Activated CD8-positive, alpha-beta memory T cell treated with anti-CD3 and anti-CD28 coated beads, Interleukin-2, amount 50 U/mL, for 1 hour (primary cell): ENCODE results near the gene TRPC4AP.

Experiments
- DNase-seq: peaks from one replicate; pipeline ENCODE4 v3.0.0-alpha.2; 2020; ENCODE audit errors: extremely low read depth

Gene TRPC4AP

DNA sequence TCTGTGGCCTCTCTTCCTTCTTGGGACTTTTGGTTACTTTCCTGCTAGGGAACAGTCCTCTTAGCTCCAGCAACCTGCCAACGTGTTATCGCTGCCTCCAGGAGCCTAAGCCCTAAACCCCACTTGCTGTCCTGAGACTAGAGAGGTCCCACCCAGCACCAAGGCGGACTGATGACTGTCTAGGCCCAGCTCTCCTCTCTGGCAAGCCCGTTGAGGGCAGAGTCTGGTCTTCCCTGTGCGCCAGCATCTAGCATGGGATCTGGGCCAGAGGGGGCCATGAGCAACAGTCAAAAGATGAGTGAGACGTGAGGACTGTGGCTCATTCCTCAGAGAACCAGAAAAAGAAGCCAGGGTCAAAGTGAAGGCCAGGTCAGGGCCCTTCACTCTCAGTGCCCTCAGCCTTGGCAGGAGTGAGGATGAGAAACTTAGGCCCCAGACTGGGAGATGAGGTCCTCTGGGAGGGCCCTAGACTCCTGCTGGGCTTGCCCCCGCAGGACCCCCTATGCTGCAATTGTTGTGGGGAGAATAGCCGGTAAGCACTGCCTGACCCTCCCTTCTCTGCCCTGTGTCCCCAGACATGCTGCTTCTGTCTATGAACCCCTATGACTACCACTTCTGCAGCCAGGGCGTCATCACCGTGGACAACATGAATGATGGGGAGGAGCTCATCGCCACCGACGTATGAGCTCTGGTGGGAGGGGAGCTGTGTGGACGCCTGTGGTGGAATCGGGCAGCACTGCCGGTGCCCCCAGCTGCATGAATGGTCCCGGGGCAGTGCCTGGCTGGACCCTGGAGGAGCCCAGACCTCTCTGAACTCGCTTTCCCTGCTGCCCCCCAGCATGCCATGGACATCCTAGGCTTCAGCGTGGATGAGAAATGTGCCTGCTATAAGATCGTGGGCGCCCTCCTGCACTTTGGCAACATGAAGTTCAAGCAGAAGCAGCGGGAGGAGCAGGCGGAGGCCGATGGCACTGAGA, 106.0 kb downstream of the TRPC4AP start:
- no peak for DNase-seq

- no peak for DNase-seq
These were observed 106.9 kb downstream of the TRPC4AP start for GRCh38 chr20:34985461-34986310.

GRCh38 chr20:34984756-34985261, 107.8 kb downstream of the TRPC4AP start:
- DNase-seq = no peak

GRCh38 chr20:34983995-34984735, 108.4 kb downstream of the TRPC4AP start:
- DNase-seq = no peak

- DNase-seq = no peak
These were observed 109.4 kb downstream of the TRPC4AP start for GRCh38 chr20:34983089-34983820.

DNA sequence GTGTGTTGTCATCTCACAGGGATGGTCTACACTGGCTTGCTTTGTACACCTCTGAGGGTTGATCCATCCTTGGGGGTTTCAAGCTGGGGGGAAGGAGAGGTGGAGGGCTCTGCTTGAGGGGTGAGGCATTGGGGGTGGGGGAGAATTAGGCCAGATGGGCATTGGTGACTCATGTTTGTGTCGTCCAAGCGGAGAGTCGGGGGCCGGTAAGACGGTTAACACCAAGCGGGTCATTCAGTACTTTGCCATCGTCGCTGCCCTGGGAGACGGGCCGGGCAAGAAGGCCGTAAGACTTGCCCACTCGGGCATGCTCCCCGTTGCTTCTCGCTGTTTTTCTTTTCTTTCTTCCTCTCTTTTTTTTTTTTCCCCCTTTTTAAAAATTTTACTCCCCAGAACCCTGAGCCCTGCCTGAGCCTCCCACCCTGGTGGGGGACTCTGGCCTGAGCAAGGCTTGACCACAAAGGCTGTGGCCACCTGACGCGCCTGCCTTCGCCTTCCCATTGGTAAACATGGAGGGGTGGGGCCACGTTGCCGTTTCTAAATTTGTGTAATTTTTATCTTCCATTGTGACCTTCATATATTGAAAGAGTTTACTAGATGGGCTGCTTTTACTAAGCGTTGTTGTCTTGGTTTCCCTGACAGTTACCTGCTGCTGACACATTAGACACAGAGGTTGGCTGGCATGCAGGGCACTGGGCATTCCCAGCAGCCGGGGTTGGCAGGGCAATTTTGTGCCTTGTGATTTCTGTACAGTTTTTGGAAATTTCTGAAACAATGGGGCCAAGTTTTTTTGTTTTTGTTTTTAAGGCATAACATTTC, 110.1 kb downstream of the TRPC4AP start:
- DNase-seq = no peak

GRCh38 chr20:34980543-34981233, 111.9 kb downstream of the TRPC4AP start:
- DNase-seq = no peak

- no peak for DNase-seq
These were observed 113.0 kb downstream of the TRPC4AP start for GRCh38 chr20:34979366-34980153.

GRCh38 chr20:34978092-34978744, 114.4 kb downstream of the TRPC4AP start:
- no peak for DNase-seq

GRCh38 chr20:34977365-34978091, 115.1 kb downstream of the TRPC4AP start:
- DNase-seq = no peak

- DNase-seq = no peak
These were observed 116.3 kb downstream of the TRPC4AP start for GRCh38 chr20:34976286-34976685.

- no peak for DNase-seq
These were observed 118.4 kb downstream of the TRPC4AP start for GRCh38 chr20:34974246-34974645.

DNA sequence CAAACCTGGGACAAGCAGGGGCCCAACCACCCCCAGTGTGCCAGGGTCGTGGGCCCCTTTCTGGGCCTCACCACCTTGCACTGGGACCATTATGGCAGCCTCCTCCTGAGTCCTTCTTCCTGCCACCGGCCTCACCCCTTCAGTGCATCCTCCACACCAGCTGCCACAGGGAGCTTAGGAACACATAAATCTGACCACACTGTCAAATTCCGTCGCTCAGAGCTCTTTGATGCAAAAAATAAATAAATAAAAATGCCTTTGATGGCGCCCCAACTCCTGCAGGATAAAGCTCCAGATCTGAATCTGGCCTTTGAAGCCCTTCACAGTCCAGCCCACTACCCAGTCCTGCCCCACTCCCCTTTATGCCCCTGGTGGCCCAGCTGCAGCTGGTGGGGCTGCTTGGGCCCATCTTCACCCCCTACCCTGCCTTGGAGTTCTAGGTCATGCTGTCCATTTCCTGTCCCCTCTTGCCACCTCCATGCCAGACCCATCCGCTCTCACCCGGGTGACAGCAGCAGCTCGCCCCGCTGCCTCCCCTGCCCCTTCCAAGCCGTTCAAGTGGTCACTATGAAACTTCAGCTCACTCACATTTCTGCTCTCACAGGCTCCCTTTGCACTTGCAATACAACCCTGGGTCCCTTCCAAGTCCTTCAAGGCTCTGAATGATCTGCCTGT, 120.9 kb downstream of the TRPC4AP start:
- no peak for DNase-seq

DNA sequence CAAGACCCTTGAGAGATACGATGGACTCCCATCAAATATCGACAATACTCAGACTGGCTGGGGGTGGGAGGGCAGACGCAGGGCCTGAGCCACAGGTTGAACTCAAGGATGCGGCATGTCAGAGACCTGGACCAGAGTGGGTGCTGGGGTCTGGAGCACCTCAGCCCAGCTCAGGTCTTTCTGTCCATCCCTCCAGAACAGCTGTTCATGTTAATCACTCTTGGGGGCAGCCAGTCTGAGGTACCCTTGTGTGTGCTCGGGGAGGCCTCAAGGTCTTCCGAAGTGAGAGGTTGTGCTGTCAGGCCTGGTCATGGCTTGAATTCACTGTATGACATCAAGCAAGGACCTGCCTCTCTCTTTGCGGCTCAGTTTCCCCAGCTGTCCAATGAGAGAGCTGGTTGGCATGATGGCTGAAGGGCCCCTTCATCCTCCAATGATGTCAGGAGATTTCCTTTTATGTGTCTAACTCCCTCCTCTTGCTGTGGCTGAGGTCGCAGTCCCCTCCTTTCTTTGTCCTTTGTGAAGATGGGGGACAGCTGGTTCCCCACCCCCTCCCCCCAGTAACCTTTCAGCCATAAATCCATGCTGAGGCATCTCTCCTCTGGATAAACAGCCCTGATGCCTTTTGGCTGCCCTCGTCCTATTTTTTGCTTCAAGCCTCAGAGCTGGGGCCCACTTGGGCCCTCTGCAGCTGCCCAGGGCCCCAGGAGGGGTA, 121.6 kb downstream of the TRPC4AP start:
- DNase-seq = no peak

DNA sequence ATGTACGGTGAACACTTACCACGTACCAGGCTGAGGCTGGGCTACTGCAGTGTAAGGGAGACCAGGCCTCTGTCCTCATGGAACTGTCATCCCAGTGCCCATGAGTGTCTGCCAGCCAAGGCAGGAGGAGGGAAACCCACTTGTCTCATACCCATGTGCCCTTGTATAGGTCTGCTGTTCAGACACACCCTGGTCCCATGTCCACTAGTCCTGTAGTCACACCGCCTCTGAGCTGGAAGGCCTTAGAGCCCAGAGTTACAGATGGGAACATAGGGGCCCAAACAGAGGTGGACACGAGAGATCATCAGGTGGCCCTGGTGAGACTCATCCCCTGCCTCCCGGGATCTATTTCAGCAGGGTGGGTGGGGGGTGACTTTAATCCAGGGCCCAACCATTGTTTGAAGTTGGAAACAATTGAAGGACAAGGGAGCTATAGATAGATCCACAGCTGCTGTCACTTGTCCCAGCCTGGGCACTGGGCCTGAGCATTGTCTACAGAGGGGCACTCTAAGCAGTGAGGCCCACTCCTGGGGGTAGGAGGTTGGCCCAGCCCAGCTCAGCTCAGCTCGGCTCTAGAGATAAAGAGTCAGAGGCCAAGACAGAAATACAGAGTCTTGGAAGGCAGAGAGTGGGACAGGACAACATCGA, 122.3 kb downstream of the TRPC4AP start:
- DNase-seq = no peak
